Measurements from ENCODE around the gene LHFPL4.

DNA sequence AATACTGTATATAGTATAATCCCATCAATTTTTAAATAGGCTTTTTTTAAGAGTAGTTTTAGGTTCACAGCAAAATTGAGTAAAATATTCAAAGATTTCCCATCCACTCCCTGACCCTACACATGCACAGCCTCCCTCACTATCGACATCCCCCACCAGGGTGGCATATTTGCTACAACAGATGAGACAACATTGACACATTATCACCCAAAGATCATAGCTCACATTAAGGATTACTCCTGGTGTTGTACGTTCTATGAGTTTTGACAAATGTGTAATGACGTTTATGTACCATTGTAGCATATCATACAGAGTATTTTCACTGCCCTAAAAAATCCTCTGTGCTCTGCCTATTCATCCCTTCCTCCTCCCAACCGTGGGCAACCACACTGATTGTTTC lies 39.3 kb downstream of the LHFPL4 start:
- TF ChIP-seq EZH2 (IDR thresholded peaks at IDR 0.05; ENCODE audit: low read depth) = no peak
- no peak for TF ChIP-seq CTCF (conservative IDR thresholded peaks at IDR 0.05)

All from PC-9 (cell line).